ENCODE data around the gene VSIG10. TPM values are rescaled to one million over a fixed set of nuclear protein-coding genes. Genes with fewer than 3 reads are reported as not detected.

Gene VSIG10
- total RNA-seq, 2 donors from 2014 or later = 2.6 to 7.3 TPM

GRCh38 chr12:118046430-118046829, 57.4 kb downstream of the VSIG10 start:
- no peak for DNase-seq (ENCODE audit: low spot score)
- ATAC-seq = no peak
- Mint-ChIP-seq H3K27ac (no peak overlapping the region), H3K9me3 (no peaks in the 10 kb centered on the region), H3K36me3 (peaks cover 13% of the 10 kb centered on the region), H3K4me3 (no peak overlapping the region), H3K27me3 (no peaks in the 10 kb centered on the region), H3K4me1 (ENCODE audit: low read depth in 2 of 2) (peaks cover 8 to 10% of the 10 kb centered on the region in 2 donors)

DNA sequence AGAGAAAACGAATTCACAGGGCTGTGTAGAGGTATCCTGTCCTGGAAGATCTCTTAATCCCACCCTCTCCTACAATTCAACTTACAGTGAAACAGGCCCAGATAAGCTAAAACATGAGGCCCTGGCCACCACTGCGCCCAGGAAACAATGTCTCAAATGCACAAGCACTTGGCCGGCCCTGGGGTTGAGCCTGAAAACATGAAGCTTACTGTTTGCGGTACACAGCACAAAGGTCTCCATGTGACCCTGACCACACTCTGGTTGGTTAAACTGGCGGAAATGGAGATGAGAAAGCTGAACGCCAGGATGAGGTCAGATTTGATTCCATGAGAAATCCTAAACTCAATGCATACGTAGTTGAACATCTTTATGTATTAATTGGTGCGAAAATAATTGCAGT, 59.2 kb downstream of the VSIG10 start:
- Mint-ChIP-seq H3K4me3 (no peak overlapping the region), H3K4me1 (ENCODE audit: low read depth in 2 of 2) (peaks cover 0 to 6% of the 10 kb centered on the region in 2 donors), H3K27me3 (no peaks in the 10 kb centered on the region), H3K9me3 (no peaks in the 10 kb centered on the region), H3K27ac (no peak overlapping the region), H3K36me3 (peaks cover 13% of the 10 kb centered on the region)
- DNase-seq (ENCODE audit: low spot score) (no peak), ATAC-seq (no peak)

GRCh38 chr12:118044075-118044474, 59.7 kb downstream of the VSIG10 start:
- Mint-ChIP-seq H3K36me3 (peaks cover 18% of the 10 kb centered on the region), H3K4me3 (no peak overlapping the region), H3K4me1 (ENCODE audit: low read depth in 2 of 2) (peaks cover 0 to 6% of the 10 kb centered on the region in 2 donors), H3K27me3 (no peaks in the 10 kb centered on the region), H3K9me3 (no peaks in the 10 kb centered on the region), H3K27ac (no peak overlapping the region)
- ATAC-seq (no peak), DNase-seq (ENCODE audit: low spot score) (no peak)

- DNase-seq (ENCODE audit: low spot score) (no peak), ATAC-seq (peak in 1 of 2 donors; percentile 38)
- Mint-ChIP-seq H3K4me3 (no peak overlapping the region), H3K27ac (no peak overlapping the region), H3K9me3 (no peaks in the 10 kb centered on the region), H3K36me3 (peaks cover 20% of the 10 kb centered on the region), H3K27me3 (no peaks in the 10 kb centered on the region), H3K4me1 (ENCODE audit: low read depth in 2 of 2) (peaks cover 0 to 6% of the 10 kb centered on the region in 2 donors)
Measured at GRCh38 chr12:118042091-118042490, 61.7 kb downstream of the VSIG10 start.

- ATAC-seq = no peak
- no peak for DNase-seq (ENCODE audit: low spot score)
- H3K27me3 Mint-ChIP-seq = no peaks in the 10 kb centered on the region
- no peak overlapping the region for H3K4me3 Mint-ChIP-seq
- H3K36me3 Mint-ChIP-seq = peaks cover 49% of the 10 kb centered on the region
- peaks cover 2 to 19% of the 10 kb centered on the region in 2 donors for H3K4me1 Mint-ChIP-seq (ENCODE audit: low read depth in 2 of 2)
- H3K27ac Mint-ChIP-seq = no peak overlapping the region
- no peaks in the 10 kb centered on the region for H3K9me3 Mint-ChIP-seq
Measured at GRCh38 chr12:118038137-118038536, 65.7 kb downstream of the VSIG10 start.

- no peak for ATAC-seq
- H3K36me3 Mint-ChIP-seq = peaks cover 46% of the 10 kb centered on the region
- no peaks in the 10 kb centered on the region for H3K9me3 Mint-ChIP-seq
- no peak for DNase-seq (ENCODE audit: low spot score)
- peaks cover 2 to 19% of the 10 kb centered on the region in 2 donors for H3K4me1 Mint-ChIP-seq (ENCODE audit: low read depth in 2 of 2)
- peak overlapping the region; percentile 79 to 81 for H3K27ac Mint-ChIP-seq
- H3K27me3 Mint-ChIP-seq = no peaks in the 10 kb centered on the region
- no peak overlapping the region for H3K4me3 Mint-ChIP-seq
Measured at GRCh38 chr12:118036672-118037411, 67.0 kb downstream of the VSIG10 start.

GRCh38 chr12:118035190-118036041, 68.4 kb downstream of the VSIG10 start:
- peaks cover 0 to 19% of the 10 kb centered on the region in 2 donors for H3K4me1 Mint-ChIP-seq (ENCODE audit: low read depth in 2 of 2)
- no peak for DNase-seq (ENCODE audit: low spot score)
- H3K4me3 Mint-ChIP-seq = peak overlapping the region; percentile 43
- H3K27ac Mint-ChIP-seq = peak overlapping the region; percentile 79 to 81
- H3K27me3 Mint-ChIP-seq = no peaks in the 10 kb centered on the region
- peaks cover 40% of the 10 kb centered on the region for H3K36me3 Mint-ChIP-seq
- ATAC-seq = peak; percentile 36 to 83
- no peaks in the 10 kb centered on the region for H3K9me3 Mint-ChIP-seq

DNA sequence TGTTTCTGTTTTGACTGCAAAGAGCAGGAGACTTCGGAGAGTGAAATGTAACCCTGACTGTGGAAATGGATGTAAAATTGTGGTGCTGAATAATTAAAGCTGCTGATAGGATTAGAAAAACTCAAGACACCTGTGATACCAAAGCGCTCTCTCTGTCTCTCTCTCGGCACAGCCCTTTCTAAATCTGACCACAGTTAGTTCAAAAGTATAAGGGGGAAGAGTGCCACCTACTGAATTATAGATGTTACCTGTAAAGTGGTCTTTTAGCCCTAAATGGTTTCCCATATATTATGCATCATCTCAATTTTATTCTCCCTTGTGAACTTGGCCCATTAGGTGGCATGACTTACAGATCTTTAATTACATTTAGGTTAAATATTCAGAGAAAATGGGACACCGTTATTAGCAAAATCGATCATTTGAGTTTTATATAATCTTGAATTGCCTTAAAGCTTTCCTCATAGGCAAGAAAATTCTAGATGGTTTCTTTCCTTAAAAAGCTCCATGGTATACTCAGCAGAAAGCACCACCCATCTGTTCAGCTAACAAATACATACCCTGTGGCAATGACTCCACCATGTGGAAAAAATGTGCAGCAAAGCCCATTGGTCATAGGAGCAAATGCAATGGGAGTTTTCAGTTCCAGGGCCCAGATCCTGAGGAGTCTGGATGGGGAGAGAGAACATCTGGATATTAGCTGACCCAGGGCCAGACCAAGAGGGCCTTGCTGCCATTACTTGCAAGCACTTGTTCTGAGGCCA, 69.2 kb downstream of the VSIG10 start:
- H3K9me3 Mint-ChIP-seq = no peaks in the 10 kb centered on the region
- DNase-seq (ENCODE audit: low spot score) (no peak), ATAC-seq (no peak)
- H3K36me3 Mint-ChIP-seq = peaks cover 40% of the 10 kb centered on the region
- H3K27ac Mint-ChIP-seq = peak overlapping the region; percentile 79 to 81
- peaks cover 0 to 19% of the 10 kb centered on the region in 2 donors for H3K4me1 Mint-ChIP-seq (ENCODE audit: low read depth in 2 of 2)
- peak overlapping the region; percentile 54 for H3K4me3 Mint-ChIP-seq
- no peaks in the 10 kb centered on the region for H3K27me3 Mint-ChIP-seq

- H3K4me1 Mint-ChIP-seq (ENCODE audit: low read depth in 2 of 2) = peaks cover 0 to 19% of the 10 kb centered on the region in 2 donors
- no peaks in the 10 kb centered on the region for H3K9me3 Mint-ChIP-seq
- peak overlapping the region; percentile 54 for H3K4me3 Mint-ChIP-seq
- H3K36me3 Mint-ChIP-seq = peaks cover 33% of the 10 kb centered on the region
- DNase-seq (ENCODE audit: low spot score) = no peak
- H3K27me3 Mint-ChIP-seq = no peaks in the 10 kb centered on the region
- peak overlapping the region in 1 of 2 donors; percentile 81 for H3K27ac Mint-ChIP-seq
- no peak for ATAC-seq
Measured at GRCh38 chr12:118033902-118034301, 69.9 kb downstream of the VSIG10 start.

- DNase-seq (ENCODE audit: low spot score) (no peak), ATAC-seq (no peak)
- Mint-ChIP-seq H3K36me3 (peaks cover 33% of the 10 kb centered on the region), H3K4me1 (ENCODE audit: low read depth in 2 of 2) (peaks cover 0 to 19% of the 10 kb centered on the region in 2 donors), H3K9me3 (no peaks in the 10 kb centered on the region), H3K4me3 (no peak overlapping the region), H3K27ac (peak overlapping the region in 1 of 2 donors; percentile 81), H3K27me3 (no peaks in the 10 kb centered on the region)
Measured at GRCh38 chr12:118033323-118033722, 70.5 kb downstream of the VSIG10 start.

- ATAC-seq = no peak
- no peak for DNase-seq (ENCODE audit: low spot score)
- Mint-ChIP-seq H3K27ac (no peak overlapping the region), H3K9me3 (no peaks in the 10 kb centered on the region), H3K36me3 (peaks cover 33% of the 10 kb centered on the region), H3K4me1 (ENCODE audit: low read depth in 2 of 2) (peaks cover 0 to 19% of the 10 kb centered on the region in 2 donors), H3K27me3 (no peaks in the 10 kb centered on the region), H3K4me3 (no peak overlapping the region)
Measured at GRCh38 chr12:118032188-118032587, 71.6 kb downstream of the VSIG10 start.

GRCh38 chr12:118029166-118029565, 74.6 kb downstream of the VSIG10 start:
- Mint-ChIP-seq H3K36me3 (peaks cover 10% of the 10 kb centered on the region), H3K9me3 (no peaks in the 10 kb centered on the region), H3K4me3 (no peak overlapping the region), H3K4me1 (ENCODE audit: low read depth in 2 of 2) (peaks cover 0 to 2% of the 10 kb centered on the region in 2 donors), H3K27ac (no peak overlapping the region), H3K27me3 (no peaks in the 10 kb centered on the region)
- no peak for DNase-seq (ENCODE audit: low spot score)
- ATAC-seq = no peak

GRCh38 chr12:118025168-118025567, 78.6 kb downstream of the VSIG10 start:
- no peak overlapping the region for H3K27ac Mint-ChIP-seq
- ATAC-seq = no peak

More at GRCh38 chr12:118025168-118025567, 78.6 kb downstream of the VSIG10 start:
- no peaks in the 10 kb centered on the region for H3K27me3 Mint-ChIP-seq
- no peak for DNase-seq (ENCODE audit: low spot score)
- peaks cover 16% of the 10 kb centered on the region for H3K36me3 Mint-ChIP-seq
- peaks cover 4% of the 10 kb centered on the region in 2 donors for H3K4me1 Mint-ChIP-seq (ENCODE audit: low read depth in 2 of 2)
- H3K4me3 Mint-ChIP-seq = no peak overlapping the region
- H3K9me3 Mint-ChIP-seq = no peaks in the 10 kb centered on the region

All from natural killer cell treated with Interleukin-12 subunit alpha and Interleukin-12 subunit beta and Interleukin-15 and Interleukin-18, amount 100 ng/mL, for 72 hours (primary cell).